ENCODE measurements around the gene RASGEF1B. TPM values are rescaled to one million over a fixed set of nuclear protein-coding genes. Genes with fewer than 3 reads are reported as not detected.

The RASGEF1B gene
- total RNA-seq, 6 experiments from 2014 or later = 22.9 to 51.9 (median 25.8) TPM

- H3K4me3 ChIP-seq = no peak overlapping the region
- H3K27me3 ChIP-seq = no peaks in the 10 kb centered on the region
- no peak for DNase-seq
- TF ChIP-seq CTCF (IDR thresholded peaks at IDR 0.05) (no peak), POLR2A (IDR thresholded peaks at IDR 0.05) (no peak)
- no peaks in the 10 kb centered on the region for H3K9me3 ChIP-seq
- intact Hi-C loops (cut with DNase I) = no loop called here
- H3K4me1 ChIP-seq = no peaks in the 10 kb centered on the region
- no peak for ATAC-seq
- no peak overlapping the region for H3K27ac ChIP-seq
- peaks cover 5 to 28% (median 14%) of the 10 kb centered on the region in 4 donors for H3K36me3 ChIP-seq
- 5% methylated on average over 1 of the region's 1 CpG for WGBS (ENCODE audit: insufficient coverage, low coverage, low lambda C conversion rate, missing lambda C conversion rate)
Observed at GRCh38 chr4:81422595-81422994, 49.1 kb downstream of the RASGEF1B start.

- Histone ChIP-seq H3K9me3 (no peaks in the 10 kb centered on the region), H3K4me1 (no peaks in the 10 kb centered on the region), H3K4me3 (no peak overlapping the region), H3K27ac (no peak overlapping the region), H3K27me3 (no peaks in the 10 kb centered on the region), H3K36me3 (peaks cover 0 to 18% (median 7%) of the 10 kb centered on the region in 4 donors)
- intact Hi-C loops (cut with DNase I) = no loop called here
- DNase-seq = no peak
- 69% methylated on average over 5 of the region's 6 CpGs for WGBS (ENCODE audit: insufficient coverage, low coverage, low lambda C conversion rate, missing lambda C conversion rate)
- no peak for TF ChIP-seq POLR2A (IDR thresholded peaks at IDR 0.05)
- TF ChIP-seq CTCF (IDR thresholded peaks at IDR 0.05) = no peak
- peak; percentile 41 to 62 (median 50) for ATAC-seq
Observed at GRCh38 chr4:81421346-81422218, 50.1 kb downstream of the RASGEF1B start.

- DNase-seq (no peak), ATAC-seq (no peak)
- no peaks in the 10 kb centered on the region for H3K9me3 ChIP-seq
- no peaks in the 10 kb centered on the region for H3K36me3 ChIP-seq
- 54% methylated on average over 1 of the region's 1 CpG for WGBS (ENCODE audit: insufficient coverage, low coverage, low lambda C conversion rate, missing lambda C conversion rate)
- intact Hi-C loops (cut with DNase I) = no loop called here
- no peaks in the 10 kb centered on the region for H3K27me3 ChIP-seq
- H3K4me3 ChIP-seq = no peak overlapping the region
- H3K27ac ChIP-seq = no peak overlapping the region
- TF ChIP-seq POLR2A (IDR thresholded peaks at IDR 0.05) (no peak), CTCF (IDR thresholded peaks at IDR 0.05) (no peak)
- no peaks in the 10 kb centered on the region for H3K4me1 ChIP-seq
Observed at GRCh38 chr4:81418572-81418971, 53.1 kb downstream of the RASGEF1B start.

GRCh38 chr4:81412946-81413495, 58.7 kb downstream of the RASGEF1B start:
- Histone ChIP-seq H3K4me1 (no peaks in the 10 kb centered on the region), H3K27ac (no peak overlapping the region), H3K9me3 (no peaks in the 10 kb centered on the region), H3K36me3 (no peaks in the 10 kb centered on the region), H3K27me3 (no peaks in the 10 kb centered on the region), H3K4me3 (no peak overlapping the region)
- DNase-seq (no peak), ATAC-seq (no peak)
- TF ChIP-seq POLR2A (IDR thresholded peaks at IDR 0.05) = no peak
- TF ChIP-seq CTCF (IDR thresholded peaks at IDR 0.05) = no peak
- 70% methylated on average over 4 of the region's 4 CpGs for WGBS (ENCODE audit: insufficient coverage, low coverage, low lambda C conversion rate, missing lambda C conversion rate)
- intact Hi-C loops (cut with DNase I) = loop anchor here in 1 of 2 donors (5.0 kb wide), 1 partner anchor 429 kb away; no protein-coding TSS in a partner anchor

All from right lobe of liver (tissue), 6 donors.